Measurements from ENCODE around the gene NT5DC2.
"Not testable (repeated sequence)": the region's sequence is repeated elsewhere in the genome, so short reads cannot be mapped to it uniquely, and the experiment has no call there.

Gene NT5DC2

DNA sequence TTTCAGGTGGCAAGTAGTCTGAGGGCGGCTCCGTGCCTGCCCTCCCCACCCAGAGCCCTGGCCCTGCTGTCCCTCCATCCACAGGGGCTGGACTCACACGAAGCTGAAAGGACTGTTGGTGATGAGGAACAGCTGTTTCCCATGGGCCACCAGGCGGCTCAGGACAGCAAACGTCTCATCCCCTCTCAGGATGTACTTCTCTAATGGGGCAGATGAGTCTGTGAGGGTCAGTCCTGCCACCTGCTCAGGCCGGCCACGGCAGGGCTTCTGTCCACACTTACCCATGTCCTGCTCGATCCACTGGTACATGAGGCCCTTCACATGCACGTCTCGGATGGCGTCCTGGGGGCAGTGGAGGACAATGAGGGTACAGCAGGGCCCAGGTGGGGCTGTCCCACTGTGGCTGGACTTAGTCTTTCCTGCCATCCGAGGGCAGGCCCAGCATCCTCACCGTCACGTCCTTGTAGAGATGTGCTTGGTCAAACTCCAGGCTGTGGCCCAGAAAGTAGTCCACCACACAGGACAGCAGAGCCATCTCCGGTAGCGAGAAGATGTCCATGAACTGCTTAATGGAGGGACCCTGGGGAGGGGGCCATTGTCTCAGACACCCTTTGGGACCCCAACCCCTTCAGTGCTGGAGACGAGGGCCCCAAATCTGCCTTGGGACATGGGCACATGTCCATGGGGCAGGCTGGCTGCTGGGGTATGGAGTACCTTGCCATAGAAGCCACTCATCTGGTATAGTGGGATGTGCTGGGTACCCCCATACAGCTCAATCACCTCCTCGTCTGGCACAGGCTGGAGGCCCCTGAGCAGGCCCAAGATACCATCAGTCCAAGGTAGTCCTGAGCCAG, 5.7 kb downstream of the NT5DC2 start:
- H4K20me1 ChIP-seq (ENCODE audit: insufficient read depth, low read length) = peaks cover 23% of the 10 kb centered on the region
- H3K36me3 ChIP-seq (replicated peaks; ENCODE audit: low read depth, low read length) = peaks cover 33% of the 10 kb centered on the region
- H2AFZ ChIP-seq (ENCODE audit: low read depth, low read length) = no peak overlapping the region
- H3K9me3 ChIP-seq (ENCODE audit: insufficient read depth, low read length) = no peaks in the 10 kb centered on the region
- H3K9ac ChIP-seq (ENCODE audit: low read length) = no peak overlapping the region
- H3K79me2 ChIP-seq (ENCODE audit: low read length) = peaks cover 30% of the 10 kb centered on the region
- peaks cover 8% of the 10 kb centered on the region for H3K4me1 ChIP-seq (ENCODE audit: low read length)
- H3K4me3 ChIP-seq (ENCODE audit: low read length) = no peak overlapping the region
- no peak overlapping the region for H3K27ac ChIP-seq (ENCODE audit: low read length)
- no peak for TF ChIP-seq EZH2phosphoT487 (IDR thresholded peaks at IDR 0.05; ENCODE audit: low read depth)
- TF ChIP-seq, protein P1, sequence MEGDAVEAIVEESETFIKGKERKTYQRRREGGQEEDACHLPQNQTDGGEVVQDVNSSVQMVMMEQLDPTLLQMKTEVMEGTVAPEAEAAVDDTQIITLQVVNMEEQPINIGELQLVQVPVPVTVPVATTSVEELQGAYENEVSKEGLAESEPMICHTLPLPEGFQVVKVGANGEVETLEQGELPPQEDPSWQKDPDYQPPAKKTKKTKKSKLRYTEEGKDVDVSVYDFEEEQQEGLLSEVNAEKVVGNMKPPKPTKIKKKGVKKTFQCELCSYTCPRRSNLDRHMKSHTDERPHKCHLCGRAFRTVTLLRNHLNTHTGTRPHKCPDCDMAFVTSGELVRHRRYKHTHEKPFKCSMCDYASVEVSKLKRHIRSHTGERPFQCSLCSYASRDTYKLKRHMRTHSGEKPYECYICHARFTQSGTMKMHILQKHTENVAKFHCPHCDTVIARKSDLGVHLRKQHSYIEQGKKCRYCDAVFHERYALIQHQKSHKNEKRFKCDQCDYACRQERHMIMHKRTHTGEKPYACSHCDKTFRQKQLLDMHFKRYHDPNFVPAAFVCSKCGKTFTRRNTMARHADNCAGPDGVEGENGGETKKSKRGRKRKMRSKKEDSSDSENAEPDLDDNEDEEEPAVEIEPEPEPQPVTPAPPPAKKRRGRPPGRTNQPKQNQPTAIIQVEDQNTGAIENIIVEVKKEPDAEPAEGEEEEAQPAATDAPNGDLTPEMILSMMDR (IDR thresholded peaks at IDR 0.05; ENCODE audit: low read depth, low read length) = no peak
- H3K4me2 ChIP-seq (ENCODE audit: low read length) = no peak overlapping the region
- H3K27me3 ChIP-seq (ENCODE audit: low read depth, low read length) = no peaks in the 10 kb centered on the region

DNA sequence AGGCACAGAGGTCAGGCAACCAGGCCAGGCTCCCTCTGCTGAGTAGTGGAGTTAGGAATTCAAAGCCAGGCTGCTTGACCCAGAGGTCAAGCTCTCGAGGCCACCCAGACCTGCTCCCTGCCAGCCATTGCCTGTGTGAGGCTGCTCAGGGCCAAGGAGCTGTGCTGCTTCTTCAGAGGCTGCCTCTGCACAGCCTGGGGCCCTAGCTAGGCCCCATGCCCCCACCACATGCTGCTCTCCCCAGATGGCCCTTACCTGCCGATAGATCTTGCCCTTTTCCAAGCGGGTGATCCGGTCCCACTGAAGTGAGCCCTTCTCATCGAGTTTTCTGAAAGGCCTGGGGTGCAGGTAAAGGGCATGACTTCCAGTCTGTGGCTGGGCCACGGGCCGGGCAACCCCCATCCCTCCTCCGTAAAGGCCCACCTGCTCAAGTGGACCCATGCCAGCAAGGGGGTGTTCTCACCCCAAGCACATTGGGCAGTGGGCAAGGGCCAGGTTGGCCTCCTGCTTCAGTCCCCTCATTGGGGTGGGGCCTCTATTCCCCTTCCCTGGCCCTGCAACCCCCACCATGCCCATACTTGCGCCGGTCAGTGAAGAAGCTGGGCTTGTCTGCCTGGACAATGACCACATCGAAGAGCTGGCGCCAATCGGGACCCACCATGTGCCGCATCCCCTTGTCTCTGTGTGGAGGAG, 6.5 kb downstream of the NT5DC2 start:
- no peak overlapping the region for H3K27ac ChIP-seq (ENCODE audit: low read length)
- peaks cover 22% of the 10 kb centered on the region for H3K79me2 ChIP-seq (ENCODE audit: low read length)
- no peak overlapping the region for H3K4me2 ChIP-seq (ENCODE audit: low read length)
- no peaks in the 10 kb centered on the region for H3K9me3 ChIP-seq (ENCODE audit: insufficient read depth, low read length)
- no peak overlapping the region for H3K9ac ChIP-seq (ENCODE audit: low read length)
- H2AFZ ChIP-seq (ENCODE audit: low read depth, low read length) = no peak overlapping the region
- TF ChIP-seq EZH2phosphoT487 (IDR thresholded peaks at IDR 0.05; ENCODE audit: low read depth) = no peak
- TF ChIP-seq, protein P1 (IDR thresholded peaks at IDR 0.05; ENCODE audit: low read depth, low read length) = no peak
- H3K4me3 ChIP-seq (ENCODE audit: low read length) = no peak overlapping the region
- H4K20me1 ChIP-seq (ENCODE audit: insufficient read depth, low read length) = peaks cover 19% of the 10 kb centered on the region
- H3K36me3 ChIP-seq (replicated peaks; ENCODE audit: low read depth, low read length) = peaks cover 33% of the 10 kb centered on the region
- H3K27me3 ChIP-seq (ENCODE audit: low read depth, low read length) = no peaks in the 10 kb centered on the region
- H3K4me1 ChIP-seq (ENCODE audit: low read length) = peaks cover 4% of the 10 kb centered on the region

DNA sequence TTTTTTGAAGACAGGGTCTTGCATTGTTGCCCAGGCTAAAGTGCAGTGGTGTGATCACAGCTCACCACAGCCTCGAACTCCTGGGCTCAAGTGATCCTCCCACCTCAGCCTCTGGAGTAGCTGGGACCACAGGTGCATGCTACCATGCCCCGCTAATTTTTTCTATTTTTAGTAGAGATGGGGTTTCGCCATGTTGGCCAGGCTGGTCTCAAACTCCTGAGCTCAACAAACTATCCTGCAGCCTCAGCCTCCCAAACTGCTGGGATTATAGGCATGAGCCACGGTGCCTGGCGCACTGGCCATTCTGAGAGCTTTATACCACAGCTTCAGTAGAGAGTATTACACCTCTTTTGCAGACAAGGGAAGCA, 7.0 kb downstream of the NT5DC2 start:
- peaks cover 33% of the 10 kb centered on the region for H3K36me3 ChIP-seq (replicated peaks; ENCODE audit: low read depth, low read length)
- peaks cover 17% of the 10 kb centered on the region for H3K79me2 ChIP-seq (ENCODE audit: low read length)
- not testable (repeated sequence) for H3K9me3 ChIP-seq (ENCODE audit: insufficient read depth, low read length); H3K9ac ChIP-seq (ENCODE audit: low read length); H3K4me3 ChIP-seq (ENCODE audit: low read length); H3K4me1 ChIP-seq (ENCODE audit: low read length); H3K27ac ChIP-seq (ENCODE audit: low read length); H2AFZ ChIP-seq (ENCODE audit: low read depth, low read length); H3K4me2 ChIP-seq (ENCODE audit: low read length); H3K27me3 ChIP-seq (ENCODE audit: low read depth, low read length)
- H4K20me1 ChIP-seq (ENCODE audit: insufficient read depth, low read length) = peaks cover 14% of the 10 kb centered on the region

DNA sequence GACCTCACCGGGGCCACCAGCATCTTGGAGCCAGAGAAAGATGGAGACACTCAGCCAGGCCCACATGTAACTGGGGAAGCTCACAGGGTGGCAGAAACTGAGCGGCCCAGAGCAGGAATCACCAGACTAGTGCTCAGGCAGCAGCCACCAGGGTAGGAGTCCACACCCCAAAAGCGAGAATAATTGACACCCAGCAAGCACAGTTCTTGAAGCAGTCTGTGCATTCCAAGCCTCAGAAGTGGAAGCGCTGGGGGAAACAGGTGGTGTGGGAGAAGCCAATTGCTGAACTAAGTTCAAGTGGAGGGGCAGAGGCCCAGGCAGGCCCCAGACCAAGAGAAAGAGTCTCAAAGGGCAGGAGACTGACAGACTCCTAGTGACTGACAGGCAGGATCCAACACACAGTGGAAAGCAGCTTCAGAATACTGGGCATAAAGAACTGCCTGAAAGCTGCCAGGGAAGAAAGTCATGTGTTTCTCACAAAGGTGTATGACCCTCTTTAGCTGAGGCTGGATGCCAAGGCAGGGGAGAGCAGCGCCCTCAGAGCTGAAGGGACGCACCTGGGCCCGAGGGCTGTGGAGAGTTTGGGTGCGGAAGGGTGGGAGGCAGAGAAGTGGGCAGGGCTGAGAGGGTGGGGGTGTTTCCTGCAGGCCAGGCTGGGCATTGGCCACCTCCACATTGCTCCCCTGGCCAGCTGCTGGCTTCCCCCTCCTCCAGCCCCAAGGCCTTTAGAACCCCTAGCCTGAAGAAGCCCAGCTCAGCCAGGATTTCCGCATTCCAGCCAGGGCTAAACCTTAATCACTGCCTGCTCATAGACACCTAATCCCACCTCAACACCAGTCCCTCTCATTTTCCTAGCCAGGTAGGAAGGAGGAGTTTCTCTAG, 7.7 kb downstream of the NT5DC2 start:
- no peaks in the 10 kb centered on the region for H3K4me1 ChIP-seq (ENCODE audit: low read length)
- no peak overlapping the region for H3K9ac ChIP-seq (ENCODE audit: low read length)
- no peak overlapping the region for H3K4me2 ChIP-seq (ENCODE audit: low read length)
- no peaks in the 10 kb centered on the region for H3K9me3 ChIP-seq (ENCODE audit: insufficient read depth, low read length)
- H3K79me2 ChIP-seq (ENCODE audit: low read length) = peaks cover 10% of the 10 kb centered on the region
- H3K27me3 ChIP-seq (ENCODE audit: low read depth, low read length) = no peaks in the 10 kb centered on the region
- H2AFZ ChIP-seq (ENCODE audit: low read depth, low read length) = no peak overlapping the region
- no peak overlapping the region for H3K4me3 ChIP-seq (ENCODE audit: low read length)
- no peak overlapping the region for H3K27ac ChIP-seq (ENCODE audit: low read length)
- TF ChIP-seq, protein P1 (IDR thresholded peaks at IDR 0.05; ENCODE audit: low read depth, low read length) = no peak
- no peak for TF ChIP-seq EZH2phosphoT487 (IDR thresholded peaks at IDR 0.05; ENCODE audit: low read depth)
- H4K20me1 ChIP-seq (ENCODE audit: insufficient read depth, low read length) = peaks cover 6% of the 10 kb centered on the region
- H3K36me3 ChIP-seq (replicated peaks; ENCODE audit: low read depth, low read length) = peaks cover 33% of the 10 kb centered on the region

Data from OCI-LY3 (cell line).